ENCODE results near the gene LPP. TPM values are rescaled to one million over a fixed set of nuclear protein-coding genes. Genes with fewer than 3 reads are reported as not detected.

LPP gene
- total and polyA plus RNA-seq, 9 of the 15 experiments (the other 6 are each of a cell fraction or from before 2014, with no cell fraction given), result 0.07 to 0.18 TPM; not detected in 7

DNA sequence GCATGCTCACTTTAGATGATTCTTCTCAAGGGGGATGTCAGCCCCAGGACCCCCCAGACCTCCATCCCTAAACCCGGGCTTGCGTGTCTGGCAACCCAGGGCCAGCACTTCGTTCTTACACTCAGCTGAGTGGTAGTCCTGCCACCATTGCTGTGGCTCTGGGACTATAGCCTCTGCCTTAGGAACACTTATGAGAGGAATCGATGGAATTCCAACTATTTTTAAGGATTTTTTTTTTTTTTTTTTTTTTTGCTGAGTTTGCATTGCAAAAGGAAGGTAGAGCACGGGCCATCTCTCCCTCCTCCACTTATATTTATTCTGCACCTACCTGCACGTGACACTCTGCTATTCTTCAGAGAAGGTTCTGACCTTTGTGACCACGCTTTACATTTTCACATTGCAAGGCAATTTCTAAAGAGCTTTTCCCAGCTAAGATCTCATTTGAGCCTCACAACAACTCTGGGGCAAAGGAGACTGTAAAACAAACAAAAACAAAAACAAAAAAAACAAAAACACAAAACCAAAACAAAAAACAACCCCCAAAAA is 113.9 kb downstream of the LPP start:
- no peaks in the 10 kb centered on the region for H3K9me3 ChIP-seq (replicated peaks; ENCODE audit: control insufficient read depth, insufficient read depth, low read depth, low read length)
- TF ChIP-seq ZNF75A (CRISPR knock-in tag; IDR thresholded peaks at IDR 0.05), result no peak
- TF ChIP-seq MAFF (IDR thresholded peaks at IDR 0.05; ENCODE audit: low read length), result 0 out of 2 replicates have a peak, but pooled peaks have one; percentile 10
- peak; percentile 45; the same call in 1 of the 2 replicates for TF ChIP-seq ZNF316 (IDR thresholded peaks at IDR 0.05)
- no peak for TF ChIP-seq ZNF589 (CRISPR knock-in tag; IDR thresholded peaks at IDR 0.05; ENCODE audit: low read depth)
- no peak for TF ChIP-seq PHB2 (IDR thresholded peaks at IDR 0.05; ENCODE audit: low read depth)
- TF ChIP-seq MAFK (IDR thresholded peaks at IDR 0.05; ENCODE audit: low read length), result peak; percentile 31; the same call in 1 of the 2 replicates
- no peak for TF ChIP-seq U2AF1 (optimal IDR thresholded peaks at IDR 0.05; ENCODE audit: low read depth, low read length)
- FAIRE-seq (no peak), DNase-seq (ENCODE audit: extremely low read depth in 1 of 4, low spot score in 3 of 4) (no peak), ATAC-seq (no peak)
- H3K36me3 ChIP-seq (ENCODE audit: control insufficient read depth, insufficient read depth, low read length), result no peaks in the 10 kb centered on the region
- ChIA-PET CTCF (ENCODE audit: low intra/inter-chr PET ratio) (no interaction called here), POLR2A (interaction anchor here (0.7 kb wide), 1 partner anchor 325 kb away, joined by 3 read pairs; no protein-coding TSS in a partner anchor)
- H3K9ac ChIP-seq (ENCODE audit: insufficient read depth in 1 of 2, low read depth in 2 of 2, low read length in 2 of 2), result no peak overlapping the region
- H3K4me1 ChIP-seq (replicated peaks in 1 of 2; ENCODE audit: control insufficient read depth in 2 of 2, insufficient read depth in 2 of 2, low read length in 2 of 2), result no peaks in the 10 kb centered on the region
- no peak overlapping the region for H3K4me3 ChIP-seq
- H3K4me2 ChIP-seq (ENCODE audit: insufficient read depth, low read length), result no peak overlapping the region
- H3K27ac ChIP-seq (ENCODE audit: extremely low read depth, low read depth, low read length), result no peak overlapping the region
- no peaks in the 10 kb centered on the region for H3K27me3 ChIP-seq (ENCODE audit: control insufficient read depth in 2 of 2, insufficient read depth in 2 of 2, low read length in 2 of 2)
- BruUV-seq (replicated peaks), result no TSS peak
- intact Hi-C loops (cut with micrococcal nuclease) (no loop called here), in situ Hi-C loops (cut with MboI) (no loop called here)
- H3K79me2 ChIP-seq (ENCODE audit: control insufficient read depth, insufficient read depth, low read length), result no peaks in the 10 kb centered on the region
- H2AFZ ChIP-seq (ENCODE audit: low read depth, low read length), result no peak overlapping the region
- WGBS (ENCODE audit: insufficient coverage, low coverage, missing lambda C conversion rate), result 2% methylated on average over 6 of the region's 7 CpGs
- no peaks in the 10 kb centered on the region for H4K20me1 ChIP-seq (replicated peaks; ENCODE audit: control insufficient read depth, insufficient read depth, low read length)
- H3K9me1 ChIP-seq (ENCODE audit: control insufficient read depth, insufficient read depth, low read length), result no peaks in the 10 kb centered on the region

DNA sequence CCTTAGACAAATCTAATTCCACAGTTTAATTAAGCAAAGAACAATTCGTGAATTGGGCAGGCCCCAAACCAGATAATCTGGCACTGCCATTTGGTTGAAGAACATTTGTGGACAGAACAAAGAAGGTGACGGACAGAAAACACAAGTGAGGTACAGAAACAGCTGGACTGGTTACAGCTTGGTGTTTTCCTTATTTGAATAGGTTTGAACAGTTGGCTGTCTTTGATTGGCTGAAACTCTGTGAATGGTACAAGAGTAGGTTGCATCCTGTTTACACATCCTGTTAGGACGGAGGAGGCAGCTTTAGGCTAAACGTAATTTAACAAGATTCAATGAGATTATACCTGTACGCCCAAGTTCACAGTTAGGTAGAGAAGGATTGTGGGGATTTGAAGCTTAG is 114.4 kb downstream of the LPP start:
- no peak overlapping the region for H2AFZ ChIP-seq (ENCODE audit: low read depth, low read length)
- no peak for FAIRE-seq
- H3K79me2 ChIP-seq (ENCODE audit: control insufficient read depth, insufficient read depth, low read length), result no peaks in the 10 kb centered on the region
- no peak overlapping the region for H3K9ac ChIP-seq (ENCODE audit: insufficient read depth in 1 of 2, low read depth in 2 of 2, low read length in 2 of 2)
- POLR2A ChIA-PET, result no interaction called here
- no peaks in the 10 kb centered on the region for H3K27me3 ChIP-seq (ENCODE audit: control insufficient read depth in 2 of 2, insufficient read depth in 2 of 2, low read length in 2 of 2)
- no peak overlapping the region for H3K4me2 ChIP-seq (ENCODE audit: insufficient read depth, low read length)
- BruUV-seq (replicated peaks), result no TSS peak
- 4% methylated on average over 5 of the region's 5 CpGs for WGBS (ENCODE audit: insufficient coverage, low coverage, missing lambda C conversion rate)
- ATAC-seq, result no peak
- no peaks in the 10 kb centered on the region for H4K20me1 ChIP-seq (replicated peaks; ENCODE audit: control insufficient read depth, insufficient read depth, low read length)
- H3K4me1 ChIP-seq (replicated peaks in 1 of 2; ENCODE audit: control insufficient read depth in 2 of 2, insufficient read depth in 2 of 2, low read length in 2 of 2), result no peaks in the 10 kb centered on the region
- DNase-seq (ENCODE audit: extremely low read depth in 1 of 4, low spot score in 3 of 4), result no peak
- no peaks in the 10 kb centered on the region for H3K9me1 ChIP-seq (ENCODE audit: control insufficient read depth, insufficient read depth, low read length)
- in situ Hi-C loops (cut with MboI) (no loop called here), intact Hi-C loops (cut with micrococcal nuclease) (no loop called here)
- no peak overlapping the region for H3K4me3 ChIP-seq
- H3K27ac ChIP-seq (ENCODE audit: extremely low read depth, low read depth, low read length), result no peak overlapping the region
- no peaks in the 10 kb centered on the region for H3K9me3 ChIP-seq (replicated peaks; ENCODE audit: control insufficient read depth, insufficient read depth, low read depth, low read length)
- CTCF ChIA-PET (ENCODE audit: low intra/inter-chr PET ratio), result no interaction called here
- H3K36me3 ChIP-seq (ENCODE audit: control insufficient read depth, insufficient read depth, low read length), result no peaks in the 10 kb centered on the region
- TF ChIP-seq CBFA2T2 (conservative IDR thresholded peaks at IDR 0.05) (no peak), PML (IDR thresholded peaks at IDR 0.05; ENCODE audit: low read length) (no peak), MCM2 (IDR thresholded peaks at IDR 0.05; ENCODE audit: low read depth) (no peak), ARID2 (IDR thresholded peaks at IDR 0.05) (no peak), SOX6 (IDR thresholded peaks at IDR 0.05) (no peak), CCNT2 (IDR thresholded peaks at IDR 0.05; ENCODE audit: borderline replicate concordance, extremely low read depth, insufficient read length, low read depth, low read length) (no peak), EHMT2 (IDR thresholded peaks at IDR 0.05) (no peak)
- TF ChIP-seq, protein P1, sequence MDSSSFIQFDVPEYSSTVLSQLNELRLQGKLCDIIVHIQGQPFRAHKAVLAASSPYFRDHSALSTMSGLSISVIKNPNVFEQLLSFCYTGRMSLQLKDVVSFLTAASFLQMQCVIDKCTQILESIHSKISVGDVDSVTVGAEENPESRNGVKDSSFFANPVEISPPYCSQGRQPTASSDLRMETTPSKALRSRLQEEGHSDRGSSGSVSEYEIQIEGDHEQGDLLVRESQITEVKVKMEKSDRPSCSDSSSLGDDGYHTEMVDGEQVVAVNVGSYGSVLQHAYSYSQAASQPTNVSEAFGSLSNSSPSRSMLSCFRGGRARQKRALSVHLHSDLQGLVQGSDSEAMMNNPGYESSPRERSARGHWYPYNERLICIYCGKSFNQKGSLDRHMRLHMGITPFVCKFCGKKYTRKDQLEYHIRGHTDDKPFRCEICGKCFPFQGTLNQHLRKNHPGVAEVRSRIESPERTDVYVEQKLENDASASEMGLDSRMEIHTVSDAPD (CRISPR knock-in tag; IDR thresholded peaks at IDR 0.05), result no peak
- TF ChIP-seq, protein P2, sequence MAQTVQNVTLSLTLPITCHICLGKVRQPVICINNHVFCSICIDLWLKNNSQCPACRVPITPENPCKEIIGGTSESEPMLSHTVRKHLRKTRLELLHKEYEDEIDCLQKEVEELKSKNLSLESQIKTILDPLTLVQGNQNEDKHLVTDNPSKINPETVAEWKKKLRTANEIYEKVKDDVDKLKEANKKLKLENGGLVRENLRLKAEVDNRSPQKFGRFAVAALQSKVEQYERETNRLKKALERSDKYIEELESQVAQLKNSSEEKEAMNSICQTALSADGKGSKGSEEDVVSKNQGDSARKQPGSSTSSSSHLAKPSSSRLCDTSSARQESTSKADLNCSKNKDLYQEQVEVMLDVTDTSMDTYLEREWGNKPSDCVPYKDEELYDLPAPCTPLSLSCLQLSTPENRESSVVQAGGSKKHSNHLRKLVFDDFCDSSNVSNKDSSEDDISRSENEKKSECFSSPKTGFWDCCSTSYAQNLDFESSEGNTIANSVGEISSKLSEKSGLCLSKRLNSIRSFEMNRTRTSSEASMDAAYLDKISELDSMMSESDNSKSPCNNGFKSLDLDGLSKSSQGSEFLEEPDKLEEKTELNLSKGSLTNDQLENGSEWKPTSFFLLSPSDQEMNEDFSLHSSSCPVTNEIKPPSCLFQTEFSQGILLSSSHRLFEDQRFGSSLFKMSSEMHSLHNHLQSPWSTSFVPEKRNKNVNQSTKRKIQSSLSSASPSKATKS (CRISPR knock-in tag; IDR thresholded peaks at IDR 0.05), result no peak

All from K562 (cell line).